ENCODE data around the gene PARD6A. TPM values are rescaled to one million over a fixed set of nuclear protein-coding genes. Genes with fewer than 3 reads are reported as not detected.
A peak's percentile ranks its signal among the peaks of the same experiment; 100 is the strongest.

The PARD6A gene
- total RNA-seq, 2 experiments from 2014 or later: 9.5 to 11.1 TPM

DNA sequence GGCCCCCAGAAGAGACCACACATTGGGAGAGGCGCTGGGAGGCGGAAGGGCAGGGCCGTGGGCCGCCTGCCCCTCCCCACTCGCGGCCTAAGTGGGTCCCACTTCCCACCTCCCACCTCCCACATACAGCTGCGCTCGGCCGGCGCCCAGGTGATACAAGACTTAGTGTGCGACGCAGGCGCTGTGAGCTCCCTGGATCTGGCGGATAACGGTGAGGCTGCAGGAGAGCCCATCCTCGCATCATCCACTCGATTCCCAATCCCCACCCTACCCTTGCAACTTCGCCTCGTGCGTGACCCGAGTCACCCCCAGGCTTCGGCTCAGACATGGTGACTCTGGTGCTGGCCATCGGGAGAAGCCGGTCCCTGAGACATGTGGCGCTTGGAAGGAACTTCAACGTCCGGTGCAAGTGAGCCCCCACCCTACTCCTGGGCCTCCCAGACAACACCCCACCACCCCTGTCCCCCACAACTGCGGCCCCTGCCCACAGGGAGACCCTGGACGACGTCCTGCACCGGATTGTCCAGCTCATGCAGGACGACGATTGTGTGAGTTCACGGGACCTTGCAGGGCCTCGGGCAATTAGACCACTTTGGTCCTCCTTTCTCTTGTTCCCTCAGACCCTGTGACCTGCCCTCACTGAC, 11.9 kb upstream of the PARD6A start:
- H3K4me1 Mint-ChIP-seq: peaks cover 11% of the 10 kb centered on the region
- POLR2A ChIA-PET: interaction anchor here (0.7 kb wide), 1 partner anchor 11 kb away, joined by 5 read pairs; the partner anchor contains the start of gene ACD

DNA sequence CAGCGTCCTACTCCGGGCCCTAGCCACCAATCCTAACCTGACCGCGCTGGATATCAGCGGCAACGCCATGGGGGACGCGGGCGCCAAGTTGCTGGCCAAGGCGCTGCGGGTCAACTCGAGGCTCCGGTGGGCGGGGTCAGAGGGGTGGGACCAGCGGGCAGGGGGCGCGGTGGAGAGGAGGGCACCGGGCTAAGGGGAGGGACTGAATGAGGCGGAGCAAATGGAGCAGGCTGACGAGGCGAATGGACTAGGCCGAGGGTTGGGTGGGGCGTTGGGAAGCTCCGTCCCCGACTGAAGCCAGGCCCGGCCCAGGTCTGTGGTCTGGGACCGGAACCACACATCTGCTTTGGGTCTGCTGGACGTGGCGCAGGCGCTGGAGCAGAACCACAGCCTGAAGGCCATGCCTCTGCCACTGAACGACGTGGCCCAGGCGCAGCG, 11.2 kb upstream of the PARD6A start:
- Mint-ChIP-seq H3K27me3 (no peaks in the 10 kb centered on the region), H3K27ac (no peak overlapping the region), H3K4me1 (peaks cover 9% of the 10 kb centered on the region), H3K4me3 (no peak overlapping the region), H3K36me3 (peaks cover 19% of the 10 kb centered on the region), H3K9me3 (no peaks in the 10 kb centered on the region)
- POLR2A ChIA-PET: interaction anchor here (2.1 kb wide), 1 partner anchor 10 kb away, joined by 15 read pairs; the partner anchor contains the start of gene ACD
- no peak for DNase-seq
- no peak for ATAC-seq (ENCODE audit: low read depth)

More for the DNA sequence above, 11.9 kb upstream of the PARD6A start:
- H3K27ac Mint-ChIP-seq: no peak overlapping the region
- H3K27me3 Mint-ChIP-seq: no peaks in the 10 kb centered on the region
- peaks cover 19% of the 10 kb centered on the region for H3K36me3 Mint-ChIP-seq
- no peak overlapping the region for H3K4me3 Mint-ChIP-seq
- DNase-seq: no peak
- ATAC-seq (ENCODE audit: low read depth): no peak
- no peaks in the 10 kb centered on the region for H3K9me3 Mint-ChIP-seq

DNA sequence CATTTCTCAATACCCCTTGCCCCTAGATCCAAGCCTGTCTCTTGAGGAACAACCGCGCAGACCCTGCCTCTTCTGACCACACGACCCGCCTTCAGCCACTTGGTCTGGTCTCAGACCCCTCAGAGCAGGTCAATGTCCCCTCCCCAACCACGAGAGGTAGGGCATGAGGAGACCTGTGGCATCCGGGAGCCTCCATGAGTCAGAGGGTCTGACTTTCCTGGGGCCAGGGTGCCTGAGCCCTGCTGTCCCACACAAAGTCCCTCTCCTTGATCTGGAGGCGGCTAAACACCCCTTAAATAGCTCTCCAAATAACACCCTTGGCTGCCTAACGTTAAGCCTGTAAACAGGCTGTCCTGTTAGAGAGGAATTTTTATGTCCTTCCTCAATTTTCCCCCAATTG, 10.7 kb upstream of the PARD6A start:
- H3K4me3 Mint-ChIP-seq: no peak overlapping the region
- DNase-seq: no peak
- no peak for ATAC-seq (ENCODE audit: low read depth)
- POLR2A ChIA-PET: interaction anchor here (2.1 kb wide), 1 partner anchor 9 kb away, joined by 15 read pairs; the partner anchor contains the start of gene ACD
- peak overlapping the region; percentile 61 for H3K27ac Mint-ChIP-seq
- peaks cover 19% of the 10 kb centered on the region for H3K36me3 Mint-ChIP-seq
- peaks cover 8% of the 10 kb centered on the region for H3K4me1 Mint-ChIP-seq
- H3K9me3 Mint-ChIP-seq: no peaks in the 10 kb centered on the region
- H3K27me3 Mint-ChIP-seq: no peaks in the 10 kb centered on the region

DNA sequence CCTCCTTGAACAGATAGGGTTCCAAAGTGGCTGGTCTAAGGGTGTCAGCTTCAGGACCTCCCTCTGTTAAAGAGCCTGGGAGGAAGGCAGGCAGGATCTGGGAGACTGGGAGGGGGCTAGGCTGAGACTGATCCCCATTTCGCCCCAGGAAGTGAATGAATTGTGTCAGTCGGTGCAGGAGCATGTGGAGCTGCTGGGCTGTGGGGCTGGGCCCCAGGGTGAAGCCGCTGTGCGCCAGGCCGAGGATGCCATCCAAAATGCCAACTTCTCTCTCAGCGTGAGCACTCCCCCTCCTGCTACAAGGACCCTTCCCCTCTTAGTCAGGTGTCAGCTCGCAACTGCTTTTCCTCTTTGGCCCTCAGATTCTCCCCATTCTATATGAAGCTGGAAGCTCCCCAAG, 9.7 kb upstream of the PARD6A start:
- H3K9me3 Mint-ChIP-seq: no peaks in the 10 kb centered on the region
- POLR2A ChIA-PET: interaction anchor here (2.1 kb wide), 1 partner anchor 8 kb away, joined by 15 read pairs; the partner anchor contains the start of gene ACD
- H3K27ac Mint-ChIP-seq: no peak overlapping the region
- DNase-seq (no peak), ATAC-seq (ENCODE audit: low read depth) (no peak)
- peaks cover 9% of the 10 kb centered on the region for H3K4me1 Mint-ChIP-seq
- H3K4me3 Mint-ChIP-seq: no peak overlapping the region
- peaks cover 25% of the 10 kb centered on the region for H3K36me3 Mint-ChIP-seq
- no peaks in the 10 kb centered on the region for H3K27me3 Mint-ChIP-seq

DNA sequence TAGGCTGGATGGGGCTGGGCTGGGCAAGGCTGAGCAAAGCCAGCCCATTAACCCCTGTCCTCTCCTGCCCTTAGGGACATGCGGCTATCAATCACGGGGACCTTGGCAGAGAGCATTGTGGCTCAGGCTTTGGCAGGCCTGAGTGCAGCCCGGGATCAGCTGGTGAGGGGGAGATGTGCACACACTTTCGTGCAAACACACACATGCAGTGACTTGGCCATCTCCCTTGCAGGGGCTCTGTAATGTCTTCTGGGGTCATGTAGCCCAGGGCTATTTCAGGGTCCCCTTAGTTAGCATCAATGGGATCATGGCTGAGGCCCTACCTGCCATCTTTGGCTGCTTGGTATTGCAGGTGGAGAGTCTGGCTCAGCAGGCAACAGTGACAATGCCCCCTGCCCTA, 8.9 kb upstream of the PARD6A start:
- Mint-ChIP-seq H3K36me3 (peaks cover 25% of the 10 kb centered on the region), H3K9me3 (no peaks in the 10 kb centered on the region), H3K4me1 (peaks cover 7% of the 10 kb centered on the region), H3K27me3 (no peaks in the 10 kb centered on the region), H3K27ac (no peak overlapping the region), H3K4me3 (no peak overlapping the region)
- POLR2A ChIA-PET: interaction anchor here (2.1 kb wide), 1 partner anchor 8 kb away, joined by 15 read pairs; the partner anchor contains the start of gene ACD
- ATAC-seq (ENCODE audit: low read depth) (no peak), DNase-seq (no peak)

DNA sequence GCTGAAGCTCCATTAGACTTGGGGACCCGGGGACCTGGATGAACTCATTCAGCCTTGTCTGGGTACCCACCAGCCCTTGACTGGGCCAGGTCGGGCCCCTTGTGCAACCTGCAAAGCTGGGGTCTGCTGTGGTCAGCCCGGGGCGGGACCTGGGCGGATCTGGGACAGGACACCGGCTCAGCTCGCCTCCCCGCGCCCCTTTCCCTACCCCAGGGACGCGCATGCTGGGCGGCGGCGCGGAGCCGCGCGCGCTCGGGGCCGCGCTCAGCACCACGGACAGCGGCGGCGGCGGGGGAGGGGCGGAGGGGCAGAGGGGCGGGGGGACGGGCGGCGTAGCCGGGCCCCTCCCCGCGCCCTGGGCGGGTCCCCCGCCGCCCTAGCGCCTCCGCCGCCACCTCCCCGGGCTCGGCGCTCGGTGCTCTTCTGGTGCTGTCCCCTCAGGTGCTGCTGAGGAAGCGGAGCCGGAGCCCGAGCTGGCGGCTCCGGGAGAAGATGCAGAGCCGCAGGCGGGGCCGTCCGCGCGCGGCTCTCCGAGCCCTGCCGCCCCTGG, 8.1 kb upstream of the PARD6A start:
- H3K27ac Mint-ChIP-seq: no peak overlapping the region
- H3K9me3 Mint-ChIP-seq: no peaks in the 10 kb centered on the region
- no peaks in the 10 kb centered on the region for H3K27me3 Mint-ChIP-seq

DNA sequence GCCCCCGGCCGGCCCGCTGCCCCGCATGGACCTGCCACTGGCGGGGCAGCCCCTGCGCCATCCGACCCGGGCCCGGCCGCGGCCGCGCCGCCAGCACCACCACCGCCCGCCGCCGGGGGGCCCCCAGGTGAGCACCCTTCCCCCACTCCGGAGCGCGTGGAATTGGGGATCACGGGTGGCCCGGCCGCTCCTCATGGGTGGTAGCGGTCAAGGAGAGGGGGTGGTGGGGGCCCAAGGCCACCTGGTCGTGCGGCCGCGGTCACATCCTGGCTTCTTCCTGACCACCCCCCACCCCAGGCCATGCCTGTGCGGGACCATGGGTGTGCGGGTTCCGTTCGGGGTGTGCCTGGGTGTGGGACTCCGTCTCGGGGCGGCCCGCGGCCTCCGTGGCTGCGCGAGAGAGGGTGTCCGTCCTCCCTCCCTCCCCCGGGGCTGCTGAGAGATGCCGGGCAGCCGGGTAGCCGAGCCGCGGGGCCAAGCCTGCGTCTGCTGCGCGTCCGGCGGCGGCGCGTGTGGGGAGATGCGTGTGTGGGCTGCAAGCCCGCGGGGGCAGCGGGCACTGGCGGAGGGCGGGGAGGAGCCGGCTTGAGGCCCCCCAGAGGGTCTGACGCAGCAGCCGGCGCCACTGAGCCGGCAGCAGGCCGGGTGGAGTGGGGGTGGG, 7.5 kb upstream of the PARD6A start:
- ATAC-seq (ENCODE audit: low read depth): no peak
- peaks cover 7% of the 10 kb centered on the region for H3K4me1 Mint-ChIP-seq
- no peaks in the 10 kb centered on the region for H3K9me3 Mint-ChIP-seq

More for the DNA sequence above, 8.1 kb upstream of the PARD6A start:
- POLR2A ChIA-PET: no interaction called here
- ATAC-seq (ENCODE audit: low read depth) (no peak), DNase-seq (no peak)
- Mint-ChIP-seq H3K36me3 (peaks cover 25% of the 10 kb centered on the region), H3K4me3 (no peak overlapping the region), H3K4me1 (peaks cover 7% of the 10 kb centered on the region)

DNA sequence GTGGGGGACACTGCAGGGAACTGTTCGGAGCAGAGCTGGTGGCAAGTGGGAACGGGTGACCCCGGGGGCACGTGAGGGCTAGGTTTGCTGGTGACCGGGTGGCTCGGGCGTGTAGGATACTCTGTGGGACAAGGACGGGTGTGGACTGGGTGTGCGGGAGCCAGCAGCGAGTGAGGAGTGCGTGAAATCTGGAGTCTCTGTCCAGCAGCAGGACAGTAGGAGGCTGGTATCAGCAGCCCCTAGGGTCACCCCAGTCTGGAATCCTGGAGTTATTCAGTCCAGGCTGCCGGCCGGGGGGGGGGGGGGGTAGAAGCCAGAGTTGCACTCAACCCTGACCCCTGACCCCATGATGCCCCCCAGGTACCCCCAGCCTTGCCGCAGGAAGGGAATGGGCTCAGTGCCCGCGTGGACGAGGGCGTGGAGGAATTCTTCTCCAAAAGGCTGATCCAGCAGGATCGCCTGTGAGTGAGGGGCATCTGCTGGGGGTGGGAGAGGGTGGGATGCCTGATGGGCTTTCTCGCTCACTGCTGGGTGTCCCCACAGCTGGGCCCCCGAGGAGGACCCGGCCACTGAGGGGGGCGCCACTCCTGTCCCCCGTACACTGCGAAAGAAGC, 6.9 kb upstream of the PARD6A start:
- POLR2A ChIA-PET: no interaction called here
- Mint-ChIP-seq H3K9me3 (no peaks in the 10 kb centered on the region), H3K4me3 (no peak overlapping the region), H3K4me1 (peaks cover 10% of the 10 kb centered on the region), H3K27ac (no peak overlapping the region), H3K36me3 (peaks cover 23% of the 10 kb centered on the region), H3K27me3 (no peaks in the 10 kb centered on the region)
- DNase-seq (no peak), ATAC-seq (ENCODE audit: low read depth) (no peak)

More for the DNA sequence above, 7.5 kb upstream of the PARD6A start:
- POLR2A ChIA-PET: no interaction called here
- H3K27me3 Mint-ChIP-seq: no peaks in the 10 kb centered on the region
- no peak overlapping the region for H3K27ac Mint-ChIP-seq
- no peak overlapping the region for H3K4me3 Mint-ChIP-seq
- peaks cover 25% of the 10 kb centered on the region for H3K36me3 Mint-ChIP-seq
- DNase-seq: no peak

DNA sequence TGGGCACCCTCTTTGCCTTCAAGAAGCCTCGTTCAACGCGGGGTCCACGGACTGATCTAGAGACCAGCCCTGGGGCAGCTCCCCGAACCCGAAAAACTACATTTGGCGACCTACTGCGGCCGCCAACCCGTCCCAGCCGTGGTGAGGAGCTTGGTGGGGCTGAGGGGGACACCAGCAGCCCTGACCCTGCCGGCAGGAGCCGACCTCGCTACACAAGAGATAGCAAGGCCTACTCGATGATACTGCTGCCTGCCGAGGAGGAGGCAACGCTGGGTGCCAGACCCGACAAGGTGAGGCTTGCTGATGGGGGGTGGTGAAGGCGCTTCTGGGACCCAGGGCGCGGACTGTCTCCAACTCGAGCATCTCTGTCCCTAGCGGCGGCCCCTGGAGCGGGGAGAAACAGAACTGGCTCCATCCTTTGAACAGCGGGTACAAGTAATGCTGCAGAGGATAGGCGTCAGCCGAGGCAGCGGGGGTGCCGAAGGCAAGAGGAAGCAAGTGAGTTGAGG, 6.3 kb upstream of the PARD6A start:
- H3K27me3 Mint-ChIP-seq: no peaks in the 10 kb centered on the region
- ATAC-seq (ENCODE audit: low read depth) (no peak), DNase-seq (no peak)
- peaks cover 14% of the 10 kb centered on the region for H3K4me1 Mint-ChIP-seq
- H3K9me3 Mint-ChIP-seq: no peaks in the 10 kb centered on the region
- peak overlapping the region; percentile 44 for H3K27ac Mint-ChIP-seq
- H3K36me3 Mint-ChIP-seq: peaks cover 20% of the 10 kb centered on the region
- H3K4me3 Mint-ChIP-seq: no peak overlapping the region
- POLR2A ChIA-PET: no interaction called here

DNA sequence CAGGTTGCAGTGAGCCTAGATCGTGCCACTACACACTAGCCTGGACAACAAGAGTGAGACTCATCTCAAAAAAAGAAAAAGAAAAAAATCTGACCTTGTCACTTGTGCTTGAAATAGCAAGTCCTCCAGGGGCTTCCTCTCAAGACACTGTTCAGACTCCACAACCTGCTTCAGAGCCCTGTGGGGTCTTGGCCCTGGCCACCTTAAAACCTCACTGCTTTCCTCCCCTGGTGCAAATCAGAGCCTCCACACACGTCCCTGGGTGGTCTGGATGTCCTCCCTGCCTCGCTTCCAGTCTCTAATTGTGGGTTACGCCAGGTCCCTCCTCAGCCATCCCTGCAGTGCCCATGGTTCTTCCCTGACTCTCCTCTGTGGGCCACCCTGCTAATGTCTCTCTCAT, 5.4 kb upstream of the PARD6A start:
- Mint-ChIP-seq H3K4me3 (no peak overlapping the region), H3K36me3 (peaks cover 18% of the 10 kb centered on the region), H3K4me1 (peaks cover 13% of the 10 kb centered on the region), H3K9me3 (no peaks in the 10 kb centered on the region), H3K27me3 (no peaks in the 10 kb centered on the region), H3K27ac (peak overlapping the region; percentile 1)
- POLR2A ChIA-PET: interaction anchor here (6.1 kb wide), 1 partner anchor 9 kb away, joined by 72 read pairs; the partner anchor contains the start of gene CARMIL2
- no peak for ATAC-seq (ENCODE audit: low read depth)
- DNase-seq: no peak

DNA sequence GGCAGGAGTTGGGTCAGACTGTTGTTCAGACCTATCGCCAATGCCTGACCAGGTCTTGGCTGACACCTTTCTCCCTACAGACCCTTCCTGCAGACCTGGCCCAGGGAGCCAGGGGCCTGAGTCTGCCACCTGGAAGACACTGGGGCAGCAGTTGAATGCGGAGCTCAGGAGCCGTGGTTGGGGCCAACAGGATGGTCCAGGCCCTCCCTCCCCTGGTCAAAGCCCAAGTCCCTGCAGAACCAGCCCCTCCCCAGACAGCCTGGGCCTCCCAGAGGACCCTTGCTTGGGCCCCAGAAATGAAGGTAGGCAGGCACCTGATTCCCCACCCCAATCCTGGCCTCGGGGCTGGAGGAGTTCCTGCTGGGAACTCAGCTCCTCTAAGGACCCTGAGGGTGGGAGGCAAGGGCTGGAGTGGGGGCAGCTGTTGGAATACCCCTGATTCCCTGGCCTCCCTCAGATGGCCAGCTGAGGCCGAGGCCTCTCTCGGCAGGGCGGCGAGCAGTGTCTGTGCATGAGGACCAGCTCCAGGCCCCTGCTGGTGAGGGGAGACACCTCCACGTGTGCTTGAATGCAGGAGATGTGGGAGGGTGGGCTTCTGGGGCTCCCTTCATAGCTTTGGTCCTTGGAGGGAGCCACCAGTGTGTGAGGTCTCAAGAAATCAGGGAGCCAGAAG, 4.3 kb upstream of the PARD6A start:
- Mint-ChIP-seq H3K27ac (no peak overlapping the region), H3K27me3 (no peaks in the 10 kb centered on the region), H3K4me1 (peaks cover 14% of the 10 kb centered on the region), H3K9me3 (no peaks in the 10 kb centered on the region), H3K36me3 (peaks cover 14% of the 10 kb centered on the region), H3K4me3 (no peak overlapping the region)
- no peak for ATAC-seq (ENCODE audit: low read depth)
- POLR2A ChIA-PET: interaction anchor here (6.1 kb wide), 1 partner anchor 10 kb away, joined by 72 read pairs; the partner anchor contains the start of gene CARMIL2
- DNase-seq: no peak

DNA sequence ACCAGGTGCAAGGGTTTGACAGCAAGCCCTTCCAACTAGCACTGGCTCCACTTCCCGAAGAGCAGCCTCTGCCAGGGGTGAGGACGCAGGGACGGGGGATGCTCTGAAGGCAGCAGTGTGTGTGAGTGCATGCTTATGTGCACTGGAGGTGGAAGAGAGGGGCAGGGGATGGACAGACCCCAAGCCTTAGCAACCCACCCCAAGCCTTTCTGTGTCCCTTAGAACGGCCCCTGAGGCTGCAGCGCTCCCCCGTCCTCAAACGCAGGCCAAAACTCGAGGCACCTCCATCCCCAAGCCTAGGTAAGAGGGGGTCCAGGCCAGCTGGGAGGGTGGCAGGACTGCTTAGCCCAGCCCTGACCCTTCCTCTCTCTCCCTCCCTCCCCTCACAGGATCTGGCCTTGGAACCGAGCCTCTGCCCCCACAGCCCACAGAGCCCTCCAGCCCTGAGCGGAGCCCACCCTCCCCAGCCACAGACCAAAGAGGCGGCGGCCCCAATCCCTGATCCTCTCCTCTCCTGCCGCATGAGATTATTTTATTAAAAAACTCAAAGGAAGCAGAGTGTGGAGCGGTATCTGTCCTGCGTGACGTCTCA, 3.6 kb upstream of the PARD6A start:
- ATAC-seq (ENCODE audit: low read depth): no peak
- peaks cover 9% of the 10 kb centered on the region for H3K36me3 Mint-ChIP-seq

More for the DNA sequence above, 3.6 kb upstream of the PARD6A start:
- no peak overlapping the region for H3K27ac Mint-ChIP-seq
- POLR2A ChIA-PET: interaction anchor here (1.3 to 6.1 kb wide), 2 partner anchors 11 to 110 kb away, joined by 5 to 72 read pairs; partner anchors contain the start of gene CARMIL2
- H3K9me3 Mint-ChIP-seq: no peaks in the 10 kb centered on the region
- no peak for DNase-seq
- H3K4me3 Mint-ChIP-seq: no peak overlapping the region
- H3K4me1 Mint-ChIP-seq: peaks cover 14% of the 10 kb centered on the region
- no peaks in the 10 kb centered on the region for H3K27me3 Mint-ChIP-seq

All from activated naive CD8-positive, alpha-beta T cell treated with anti-CD3 and anti-CD28 coated beads, Interleukin-2, amount 10 ng/mL, durations not matched to agents 7 days and 5 days (primary cell).